IPS DF 4.7 (cell line): ENCODE measurements around the gene EREG.
"Not testable (repeated sequence)": the region's sequence is repeated elsewhere in the genome, so short reads cannot be mapped to it uniquely, and the experiment has no call there.

ENCODE experiments used
- DNase-seq: peaks from one replicate; pipeline ENCODE4 v3.0.0-alpha.2; 2013; ENCODE audit warnings: low spot score; ENCODE audit errors: extremely low read depth

Gene EREG

GRCh38 chr4:74389494-74389893, 24.5 kb downstream of the EREG start:
- DNase-seq: no peak

- no peak for DNase-seq
Measured at GRCh38 chr4:74390677-74391076, 25.7 kb downstream of the EREG start.

- no peak for DNase-seq
Measured at GRCh38 chr4:74391346-74391745, 26.4 kb downstream of the EREG start.

- DNase-seq: no peak
Measured at GRCh38 chr4:74391890-74392475, 27.0 kb downstream of the EREG start.

GRCh38 chr4:74394476-74395136, 29.7 kb downstream of the EREG start:
- no peak for DNase-seq

GRCh38 chr4:74395633-74396032, 30.7 kb downstream of the EREG start:
- DNase-seq: no peak

- DNase-seq: no peak
Measured at GRCh38 chr4:74397748-74398426, 32.9 kb downstream of the EREG start.

GRCh38 chr4:74398894-74399589, 34.1 kb downstream of the EREG start:
- not testable (repeated sequence) for DNase-seq

GRCh38 chr4:74400395-74400794, 35.5 kb downstream of the EREG start:
- no peak for DNase-seq

GRCh38 chr4:74402692-74403456, 37.9 kb downstream of the EREG start:
- no peak for DNase-seq

- no peak for DNase-seq
Measured at GRCh38 chr4:74407891-74408290, 42.9 kb downstream of the EREG start.

- no peak for DNase-seq
Measured at GRCh38 chr4:74408639-74409038, 43.7 kb downstream of the EREG start.

GRCh38 chr4:74410272-74410671, 45.3 kb downstream of the EREG start:
- DNase-seq: no peak

GRCh38 chr4:74412225-74412624, 47.3 kb downstream of the EREG start:
- no peak for DNase-seq

- no peak for DNase-seq
Measured at GRCh38 chr4:74413265-74413664, 48.3 kb downstream of the EREG start.

- no peak for DNase-seq
Measured at GRCh38 chr4:74414149-74414809, 49.3 kb downstream of the EREG start.

- DNase-seq: no peak
Measured at GRCh38 chr4:74415602-74416300, 50.8 kb downstream of the EREG start.

GRCh38 chr4:74418063-74418670, 53.2 kb downstream of the EREG start:
- no peak for DNase-seq

GRCh38 chr4:74420863-74421262, 55.9 kb downstream of the EREG start:
- no peak for DNase-seq

- no peak for DNase-seq
Measured at GRCh38 chr4:74423104-74423503, 58.2 kb downstream of the EREG start.
